Lower leg skin (tissue), 3 donors: ENCODE data around the gene SIRPA.

Source experiments
- POLR2A ChIP-seq, 2 donors: fragments of 450-650 bp; IDR thresholded peaks; one replicate each; pipeline ENCODE4 v1.6.1; 2016 to 2017; ENCODE audit warnings: antibody characterized with exemption in 2 of 2, mild to moderate bottlenecking in 1 of 2, moderate library complexity in 1 of 2
- TF ChIP-seq, protein P1 (sequence below), 3 donors: fragments of 450-650 bp; IDR thresholded peaks; one replicate each; pipeline ENCODE4 v1.5.1; 2016; ENCODE audit warnings: antibody characterized with exemption in 3 of 3, mild to moderate bottlenecking in 3 of 3, moderate library complexity in 2 of 3

DNA sequence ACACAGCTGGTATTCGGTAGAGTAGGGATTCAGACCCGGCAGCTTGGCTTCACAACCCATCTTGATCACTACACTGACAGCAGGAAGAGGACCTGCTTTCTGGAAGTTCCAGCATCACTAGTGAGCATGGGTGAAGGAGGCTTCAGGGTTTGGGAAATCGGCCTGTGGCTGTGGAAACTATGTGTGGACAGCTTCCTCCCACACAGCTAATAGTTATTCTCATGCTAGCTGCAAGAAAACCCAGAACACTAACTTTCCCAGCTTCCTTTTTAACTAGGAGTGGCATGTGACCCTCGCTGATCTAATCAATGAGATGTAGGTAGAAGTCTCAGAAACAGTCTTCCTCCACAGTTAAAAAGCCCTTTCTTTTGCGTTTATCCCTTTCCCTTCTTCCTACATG, 36.3 kb upstream of the SIRPA start:
- TF ChIP-seq, protein P1, sequence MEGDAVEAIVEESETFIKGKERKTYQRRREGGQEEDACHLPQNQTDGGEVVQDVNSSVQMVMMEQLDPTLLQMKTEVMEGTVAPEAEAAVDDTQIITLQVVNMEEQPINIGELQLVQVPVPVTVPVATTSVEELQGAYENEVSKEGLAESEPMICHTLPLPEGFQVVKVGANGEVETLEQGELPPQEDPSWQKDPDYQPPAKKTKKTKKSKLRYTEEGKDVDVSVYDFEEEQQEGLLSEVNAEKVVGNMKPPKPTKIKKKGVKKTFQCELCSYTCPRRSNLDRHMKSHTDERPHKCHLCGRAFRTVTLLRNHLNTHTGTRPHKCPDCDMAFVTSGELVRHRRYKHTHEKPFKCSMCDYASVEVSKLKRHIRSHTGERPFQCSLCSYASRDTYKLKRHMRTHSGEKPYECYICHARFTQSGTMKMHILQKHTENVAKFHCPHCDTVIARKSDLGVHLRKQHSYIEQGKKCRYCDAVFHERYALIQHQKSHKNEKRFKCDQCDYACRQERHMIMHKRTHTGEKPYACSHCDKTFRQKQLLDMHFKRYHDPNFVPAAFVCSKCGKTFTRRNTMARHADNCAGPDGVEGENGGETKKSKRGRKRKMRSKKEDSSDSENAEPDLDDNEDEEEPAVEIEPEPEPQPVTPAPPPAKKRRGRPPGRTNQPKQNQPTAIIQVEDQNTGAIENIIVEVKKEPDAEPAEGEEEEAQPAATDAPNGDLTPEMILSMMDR (IDR thresholded peaks at IDR 0.05) = no peak
- TF ChIP-seq POLR2A (IDR thresholded peaks at IDR 0.05) = no peak
